CD4-positive, alpha-beta T cell treated with Interferon alpha-2 for 1 hour (primary cell): ENCODE data around the gene CHPF.
A peak's percentile ranks its signal among the peaks of the same experiment; 100 is the strongest.

Experiments
- DNase-seq, 2 donors: peaks; one replicate each; pipeline ENCODE4 v3.0.0-alpha.2; 2020 to 2022

Gene CHPF

GRCh38 chr2:219511547-219512325 is 31.9 kb downstream of the CHPF start:
- DNase-seq, result no peak

DNA sequence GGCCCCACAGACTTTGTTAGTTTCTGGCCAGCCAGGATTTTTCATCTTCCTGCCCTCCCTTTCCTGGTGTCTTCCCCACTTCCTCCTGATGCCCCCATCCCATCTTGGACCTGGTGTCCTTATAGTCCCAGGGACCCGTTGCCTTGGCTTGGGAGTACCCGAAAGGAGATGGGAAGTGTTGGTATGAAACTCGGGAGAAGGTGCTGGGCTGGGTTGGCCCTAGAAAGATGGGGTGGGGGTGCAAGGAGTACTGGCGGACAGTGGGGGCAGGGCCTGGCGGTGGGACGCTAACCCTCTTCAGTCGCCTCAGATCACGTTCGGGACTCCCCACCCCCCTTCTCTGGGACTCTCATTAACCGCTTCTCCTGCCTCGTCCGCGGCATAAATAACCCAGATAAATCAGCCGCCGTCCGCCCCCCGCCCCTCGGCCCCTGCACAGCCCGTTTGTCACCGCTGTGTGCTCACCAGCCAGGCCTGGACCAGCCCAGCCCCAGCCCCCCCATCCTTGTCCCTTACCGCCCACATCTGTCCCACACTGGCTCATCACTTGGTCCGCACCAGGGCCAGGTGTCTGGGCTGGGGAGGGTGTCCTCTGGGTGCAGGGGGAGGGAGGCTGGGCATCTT is 33.0 kb downstream of the CHPF start:
- DNase-seq, result no peak

DNA sequence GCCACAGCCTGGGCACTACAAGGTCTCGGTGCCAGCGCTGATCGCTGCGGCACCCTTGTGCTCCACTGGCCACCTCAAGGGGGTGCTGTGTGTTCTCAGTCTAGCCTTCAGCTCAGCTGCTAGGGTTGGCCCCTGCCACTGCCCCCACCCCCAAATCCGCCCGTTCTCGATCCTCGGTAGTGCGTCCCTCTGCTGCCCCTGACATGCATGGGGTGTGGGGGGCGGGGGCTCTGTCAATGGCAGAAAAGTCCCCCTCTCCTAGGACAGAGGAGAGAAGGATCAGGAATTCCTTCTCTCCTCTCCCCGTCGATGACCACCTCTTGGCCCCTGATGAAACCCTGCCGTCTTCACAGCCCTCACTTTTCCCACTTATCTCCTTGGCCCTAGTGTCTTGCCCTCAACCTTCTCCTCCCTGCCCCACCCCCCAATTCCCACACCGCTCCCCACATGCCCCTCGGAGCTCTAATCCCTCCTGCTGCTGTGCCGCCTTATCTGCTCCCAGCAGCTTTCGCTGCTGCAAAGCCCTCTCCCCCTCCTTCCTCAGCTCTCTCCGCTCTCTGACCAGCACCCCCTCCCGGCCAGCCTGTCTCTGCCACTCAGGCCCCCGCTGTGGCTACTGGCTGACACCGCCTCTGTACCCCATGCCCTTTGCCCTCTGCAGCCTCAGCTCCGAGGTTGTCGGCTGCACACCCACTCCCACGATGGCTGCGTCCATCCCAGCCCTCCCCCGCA is 33.7 kb downstream of the CHPF start:
- DNase-seq, result peak; percentile 24 to 47

DNA sequence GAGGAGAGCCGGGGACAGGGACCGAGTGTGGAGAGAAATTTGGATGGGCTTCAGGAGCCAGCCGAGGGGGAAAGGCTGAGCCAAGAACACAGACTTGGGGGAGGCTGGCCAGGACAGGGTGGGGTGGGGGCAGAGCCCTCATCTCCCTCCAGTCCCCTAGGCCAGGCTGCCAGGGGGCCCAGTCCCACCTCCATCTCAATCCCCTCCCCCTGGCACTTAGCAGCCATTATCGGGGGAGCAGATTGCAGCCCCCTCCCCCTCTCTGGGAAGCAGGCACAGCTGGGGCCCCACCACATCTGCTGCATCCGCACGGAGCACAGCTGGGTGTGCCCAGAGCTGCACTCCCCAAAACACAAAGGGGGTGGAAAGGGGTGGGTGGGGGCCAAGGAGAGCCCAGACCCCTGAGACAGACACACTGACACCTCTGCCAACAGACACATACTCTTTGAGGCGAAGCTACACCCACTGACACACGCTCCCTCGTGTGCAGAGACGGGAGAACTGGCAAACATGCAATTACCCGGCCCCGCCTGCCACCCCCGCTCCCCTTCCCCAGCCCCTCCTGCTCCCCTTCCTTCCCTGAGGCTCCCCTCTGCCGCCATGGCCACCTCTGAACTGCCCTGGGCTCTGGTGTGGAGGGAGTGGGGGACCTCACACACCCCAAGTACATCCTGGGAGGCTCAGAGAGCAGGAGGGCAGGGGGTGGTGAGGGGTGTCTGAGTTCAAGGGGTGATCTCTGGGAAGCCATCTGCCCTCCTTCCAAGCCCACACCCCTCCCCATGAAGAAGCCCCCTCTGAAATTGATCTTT is 34.4 kb downstream of the CHPF start:
- DNase-seq, result no peak

DNA sequence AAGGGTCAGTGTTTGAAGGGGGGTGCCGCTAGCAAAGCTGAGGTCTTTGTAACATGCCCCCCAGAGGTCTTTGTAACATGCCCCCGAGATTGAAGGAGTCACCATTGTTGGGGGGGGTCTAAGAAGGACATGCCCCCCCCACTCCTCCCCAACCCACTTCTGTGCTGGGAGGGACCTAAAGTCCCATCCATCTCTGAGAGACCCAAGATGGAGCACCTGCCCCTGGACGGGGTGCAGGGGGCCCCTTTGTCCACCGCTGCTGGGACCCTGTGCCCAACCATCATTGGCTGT is 35.2 kb downstream of the CHPF start:
- DNase-seq, result no peak

- DNase-seq, result no peak
Measured at GRCh38 chr2:219507581-219508443, 35.8 kb downstream of the CHPF start.

DNA sequence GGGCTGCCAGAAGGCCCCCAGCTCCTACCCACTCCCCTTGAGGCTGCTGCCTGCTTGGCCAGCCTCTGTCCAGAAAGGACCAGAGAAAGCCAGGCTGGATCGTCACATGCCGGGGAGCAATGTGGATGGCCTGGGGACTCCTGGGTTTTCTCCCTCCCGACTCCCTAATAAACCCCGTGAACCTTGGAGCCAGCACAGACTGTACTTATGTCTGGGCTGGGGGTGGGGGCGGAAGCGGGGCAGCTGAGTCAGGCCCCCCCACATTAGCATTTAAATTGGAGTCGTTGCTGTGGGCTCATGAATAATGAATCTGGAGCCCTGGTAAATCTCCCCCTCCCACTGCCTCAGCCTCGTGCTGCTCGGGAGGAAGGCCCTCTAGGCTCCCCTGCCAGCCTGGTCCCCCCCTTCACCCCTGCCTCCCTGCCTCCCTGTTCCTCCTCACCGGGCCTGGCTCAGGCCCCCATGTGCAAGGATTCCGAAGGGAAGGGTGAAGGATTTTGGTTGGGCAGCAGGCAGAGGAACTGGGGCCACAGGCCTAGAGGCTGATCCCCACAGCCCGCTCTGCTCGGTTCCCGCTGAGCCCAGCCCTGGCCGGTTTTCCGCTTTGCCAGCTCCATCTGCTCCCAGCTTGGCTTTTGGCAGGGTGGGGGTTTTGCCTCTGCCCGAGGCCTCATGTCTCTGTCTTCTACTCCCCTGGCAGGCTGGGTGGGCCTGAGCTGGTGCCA is 36.6 kb downstream of the CHPF start:
- no peak for DNase-seq

DNA sequence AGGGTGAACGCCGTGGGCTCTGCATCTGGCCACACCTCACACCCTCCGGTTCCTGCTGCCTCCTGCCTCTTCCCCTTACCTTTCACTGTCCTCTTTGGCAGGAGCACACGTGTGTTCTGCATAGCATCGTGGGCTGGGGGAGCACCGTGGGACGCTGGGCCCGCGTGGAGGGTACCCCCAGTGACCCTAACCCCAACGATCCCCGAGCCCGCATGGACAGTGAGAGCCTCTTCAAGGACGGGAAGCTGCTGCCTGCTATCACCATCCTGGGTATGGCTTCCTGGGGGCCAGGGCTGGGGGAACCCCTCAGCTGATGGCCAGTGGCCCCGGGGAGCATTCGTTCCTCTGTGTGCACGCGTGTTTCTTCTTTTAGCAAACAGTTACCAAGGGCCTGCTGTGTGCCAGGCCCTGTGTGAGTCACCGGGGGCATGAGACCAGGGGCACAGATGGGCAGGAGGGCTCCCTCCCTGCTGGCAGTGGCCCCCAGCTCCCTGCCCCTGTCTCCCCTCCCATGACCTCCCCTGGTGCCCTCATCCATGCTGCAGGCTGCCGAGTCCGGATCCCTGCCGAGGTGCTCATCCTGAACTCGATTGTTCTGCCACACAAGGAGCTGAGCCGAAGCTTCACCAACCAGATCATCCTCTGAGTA is 37.3 kb downstream of the CHPF start:
- no peak for DNase-seq

DNA sequence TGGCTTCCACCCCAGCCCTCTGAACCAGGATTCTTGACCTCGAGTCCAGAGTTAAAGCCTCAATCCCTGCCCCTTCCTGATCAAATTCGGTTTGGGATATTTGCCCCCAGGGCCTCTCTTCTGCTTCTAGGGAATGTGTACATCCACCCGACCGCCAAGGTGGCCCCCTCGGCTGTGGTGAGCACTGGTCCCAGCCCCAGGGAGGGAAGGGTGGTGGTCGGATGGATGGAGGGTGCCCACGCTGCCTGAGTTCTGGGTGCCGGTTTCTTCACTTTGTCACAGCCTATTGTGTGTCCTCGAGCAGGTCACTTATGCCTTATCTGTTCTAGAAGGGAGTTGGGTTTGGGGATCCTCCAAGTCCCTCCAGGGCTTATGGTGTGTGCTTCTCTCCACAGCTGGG is 38.0 kb downstream of the CHPF start:
- no peak for DNase-seq

DNA sequence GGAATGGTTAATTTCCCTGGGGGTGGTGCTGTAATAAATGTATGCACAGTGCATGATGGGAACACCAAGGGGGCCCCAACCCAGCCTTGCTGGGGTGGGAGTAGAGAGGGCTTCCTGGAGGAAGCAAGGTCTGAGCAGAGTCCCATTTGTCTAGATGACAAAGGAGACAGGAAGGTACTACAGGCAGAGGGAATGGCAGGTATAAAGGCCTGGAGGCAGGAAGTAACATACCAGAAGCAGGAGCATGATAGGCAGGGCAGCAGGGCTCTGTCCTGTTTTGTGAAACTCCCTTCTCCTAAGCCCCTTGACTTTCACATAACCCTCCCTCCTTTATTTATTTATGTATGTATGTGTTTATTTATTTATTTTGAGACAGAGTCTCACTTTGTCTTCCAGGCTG is 41.0 kb downstream of the CHPF start:
- no peak for DNase-seq

- no peak for DNase-seq
Measured at GRCh38 chr2:219501849-219502248, 41.8 kb downstream of the CHPF start.

DNA sequence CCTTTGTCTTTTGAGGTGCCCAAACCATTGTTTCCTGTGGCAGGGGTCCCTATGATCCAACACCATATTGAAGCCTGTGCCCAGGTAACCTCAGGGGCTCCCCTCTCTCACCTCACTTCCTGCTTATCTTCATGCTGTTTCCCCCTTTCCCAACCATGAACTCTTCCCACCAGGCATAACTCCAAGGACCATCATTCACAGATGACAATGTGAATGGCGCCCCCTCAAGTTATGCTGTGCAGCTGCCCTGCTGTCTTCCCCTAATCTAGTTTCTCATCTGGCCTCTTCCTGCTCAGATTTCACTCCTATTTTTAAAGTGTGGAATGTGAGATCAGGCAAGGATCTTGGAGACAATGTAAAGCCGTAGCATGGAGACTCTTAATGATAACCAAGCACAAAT is 43.5 kb downstream of the CHPF start:
- no peak for DNase-seq

DNA sequence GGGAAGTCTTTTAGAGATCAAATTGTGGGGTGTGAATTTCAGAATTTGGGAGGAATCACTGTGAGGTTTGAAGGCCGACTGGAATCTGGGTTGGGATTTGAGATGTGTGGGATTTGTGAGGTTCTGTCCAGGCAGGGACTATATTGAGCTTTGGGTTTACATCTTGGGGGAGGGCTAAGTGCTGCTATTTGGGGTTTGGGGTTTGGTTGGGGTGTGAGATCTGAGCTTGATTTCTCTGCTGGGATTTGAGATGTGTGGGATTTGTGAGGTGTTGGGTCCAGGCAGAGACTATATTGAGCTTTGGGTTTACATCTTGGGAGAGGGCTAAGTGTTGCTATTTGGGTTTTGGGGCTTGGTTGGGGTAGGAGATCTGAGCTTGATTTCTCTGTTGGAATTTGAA is 44.1 kb downstream of the CHPF start:
- DNase-seq, result no peak

- no peak for DNase-seq
Measured at GRCh38 chr2:219499058-219499307, 44.6 kb downstream of the CHPF start.

- peak; percentile 96 for DNase-seq
Measured at GRCh38 chr2:219498280-219499057, 45.1 kb downstream of the CHPF start, which contains the start of gene GMPPA. TSS of gene GMPPA (plus strand) at chr2:219498891. CDS start at chr2:219499976, 1,085 bp downstream.

GRCh38 chr2:219497495-219498279 is 45.9 kb downstream of the CHPF start:
- DNase-seq, result peak; percentile 44 to 61

DNA sequence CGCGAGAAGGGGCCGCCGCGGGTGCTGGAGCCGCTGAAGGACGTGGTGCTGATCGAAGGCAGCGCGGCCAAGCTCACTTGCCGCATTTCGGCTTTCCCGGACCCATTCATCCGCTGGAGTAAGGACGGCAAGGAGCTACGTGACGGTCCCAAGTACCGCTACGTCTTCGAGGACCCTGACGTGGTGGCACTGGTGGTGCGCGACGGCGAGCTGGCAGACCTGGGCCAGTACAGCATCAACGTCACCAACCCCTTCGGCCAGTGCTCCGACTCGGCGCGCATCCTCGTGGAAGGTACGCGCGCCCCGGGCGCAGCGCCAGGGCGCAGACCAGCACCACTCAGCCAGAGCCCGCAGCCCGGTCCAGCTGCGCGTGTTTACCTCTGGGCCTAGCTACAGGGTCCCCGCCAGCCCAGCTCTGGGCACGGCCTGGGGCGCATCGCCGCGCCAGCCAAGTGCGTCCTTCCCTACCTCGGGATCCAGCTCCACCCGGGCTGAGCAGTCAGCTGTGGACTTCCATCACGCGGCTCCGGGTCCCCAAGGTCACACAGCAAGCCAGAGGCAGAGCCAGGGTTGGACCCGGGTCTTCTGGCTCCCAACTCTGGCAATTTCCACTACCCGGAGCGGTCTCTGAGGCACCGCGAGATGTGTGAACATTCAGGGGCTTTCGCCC is 46.6 kb downstream of the CHPF start:
- peak in 1 of 2 donors; percentile 8 for DNase-seq

DNA sequence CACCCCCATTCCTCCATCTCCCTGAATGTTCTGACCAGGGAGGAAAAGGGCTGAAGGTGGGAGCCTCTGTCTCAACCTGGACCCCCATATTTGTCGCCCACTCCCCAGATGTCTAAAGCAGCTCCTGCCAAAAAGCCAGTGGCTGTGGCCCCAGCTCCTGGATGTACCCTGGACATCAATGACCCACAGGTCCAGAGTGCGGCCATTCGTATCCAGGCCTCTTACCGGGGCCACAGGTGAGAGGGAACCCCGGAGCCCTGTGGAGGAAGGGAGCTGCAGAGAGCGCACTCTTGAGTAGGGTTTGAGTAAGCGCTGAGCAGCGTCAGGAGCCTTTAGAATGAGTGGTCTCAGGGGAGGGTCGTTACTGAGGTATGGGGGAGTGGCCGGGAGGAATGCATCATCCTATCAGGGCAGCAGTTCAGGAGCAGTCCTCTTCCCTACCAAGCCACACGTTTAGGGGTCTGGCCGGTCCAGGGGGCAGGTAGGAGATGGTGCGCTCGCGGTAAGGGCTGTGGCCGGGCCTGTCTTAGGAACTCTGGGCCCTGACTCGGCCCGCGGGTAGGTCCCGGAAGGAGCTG is 47.3 kb downstream of the CHPF start:
- DNase-seq, result no peak
